ENCODE measurements around the gene SLC44A5.

The SLC44A5 gene

DNA sequence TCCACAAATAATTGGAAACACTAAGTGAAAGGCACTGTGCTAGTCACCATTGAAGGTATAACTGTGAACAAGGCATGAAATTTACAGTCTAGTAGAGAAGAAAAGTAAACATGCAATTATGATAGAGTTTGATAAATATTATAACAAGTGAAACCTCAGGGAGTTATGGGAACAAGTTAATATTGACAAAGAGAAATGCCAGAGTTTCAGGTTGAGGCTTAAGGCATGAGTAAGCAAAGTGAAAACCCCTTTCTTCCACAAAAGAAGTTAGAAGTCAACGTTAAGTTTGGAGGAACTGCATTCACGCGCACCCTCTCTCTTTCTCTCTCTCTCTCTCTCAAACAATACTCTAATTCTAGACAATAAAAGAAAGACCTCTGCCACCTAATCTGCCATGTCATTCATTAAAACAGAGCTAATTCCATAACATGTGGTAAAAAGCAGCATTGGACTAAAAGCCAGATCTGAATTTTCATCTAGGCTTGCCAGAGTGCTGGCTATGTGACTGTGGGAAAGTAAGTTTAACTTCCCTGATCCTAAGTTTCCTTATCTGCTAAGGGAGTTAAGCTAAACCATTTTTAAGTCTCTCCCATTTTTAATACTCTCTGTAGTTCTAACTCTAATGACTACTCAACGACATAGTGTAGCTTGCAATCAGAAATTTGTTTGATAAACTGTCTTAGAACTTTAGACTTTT is 22.0 kb downstream of the SLC44A5 start:
- no peak for DNase-seq (ENCODE audit: low read depth)
- H3K4me3 ChIP-seq (ENCODE audit: low read length) = no peak overlapping the region
- TF ChIP-seq, protein P1, sequence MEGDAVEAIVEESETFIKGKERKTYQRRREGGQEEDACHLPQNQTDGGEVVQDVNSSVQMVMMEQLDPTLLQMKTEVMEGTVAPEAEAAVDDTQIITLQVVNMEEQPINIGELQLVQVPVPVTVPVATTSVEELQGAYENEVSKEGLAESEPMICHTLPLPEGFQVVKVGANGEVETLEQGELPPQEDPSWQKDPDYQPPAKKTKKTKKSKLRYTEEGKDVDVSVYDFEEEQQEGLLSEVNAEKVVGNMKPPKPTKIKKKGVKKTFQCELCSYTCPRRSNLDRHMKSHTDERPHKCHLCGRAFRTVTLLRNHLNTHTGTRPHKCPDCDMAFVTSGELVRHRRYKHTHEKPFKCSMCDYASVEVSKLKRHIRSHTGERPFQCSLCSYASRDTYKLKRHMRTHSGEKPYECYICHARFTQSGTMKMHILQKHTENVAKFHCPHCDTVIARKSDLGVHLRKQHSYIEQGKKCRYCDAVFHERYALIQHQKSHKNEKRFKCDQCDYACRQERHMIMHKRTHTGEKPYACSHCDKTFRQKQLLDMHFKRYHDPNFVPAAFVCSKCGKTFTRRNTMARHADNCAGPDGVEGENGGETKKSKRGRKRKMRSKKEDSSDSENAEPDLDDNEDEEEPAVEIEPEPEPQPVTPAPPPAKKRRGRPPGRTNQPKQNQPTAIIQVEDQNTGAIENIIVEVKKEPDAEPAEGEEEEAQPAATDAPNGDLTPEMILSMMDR (IDR thresholded peaks at IDR 0.05; ENCODE audit: insufficient read depth, low read depth, low read length, missing control alignments) = no peak

DNA sequence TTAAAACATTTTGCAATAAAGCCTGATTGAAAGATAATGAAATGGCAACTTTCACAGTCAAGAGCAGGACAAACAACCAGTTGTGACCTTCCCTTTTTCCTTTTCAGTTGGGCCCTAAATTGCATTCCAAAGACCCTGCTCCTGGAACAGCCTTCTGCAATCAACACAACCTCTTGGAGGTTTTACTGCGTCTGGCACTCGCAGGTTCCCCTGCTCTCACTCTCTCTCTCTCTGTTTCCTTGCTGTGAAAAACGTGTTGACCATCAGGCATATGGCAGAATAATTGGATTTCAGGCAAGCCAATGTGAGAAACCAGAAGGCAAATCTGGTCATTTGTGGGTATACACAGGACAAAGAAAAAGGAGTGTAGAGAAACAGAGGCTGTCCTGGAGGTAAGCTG is 23.2 kb downstream of the SLC44A5 start:
- TF ChIP-seq, protein P1 (IDR thresholded peaks at IDR 0.05; ENCODE audit: insufficient read depth, low read depth, low read length, missing control alignments) = no peak
- no peak for DNase-seq (ENCODE audit: low read depth)
- H3K4me3 ChIP-seq (ENCODE audit: low read length) = no peak overlapping the region

DNA sequence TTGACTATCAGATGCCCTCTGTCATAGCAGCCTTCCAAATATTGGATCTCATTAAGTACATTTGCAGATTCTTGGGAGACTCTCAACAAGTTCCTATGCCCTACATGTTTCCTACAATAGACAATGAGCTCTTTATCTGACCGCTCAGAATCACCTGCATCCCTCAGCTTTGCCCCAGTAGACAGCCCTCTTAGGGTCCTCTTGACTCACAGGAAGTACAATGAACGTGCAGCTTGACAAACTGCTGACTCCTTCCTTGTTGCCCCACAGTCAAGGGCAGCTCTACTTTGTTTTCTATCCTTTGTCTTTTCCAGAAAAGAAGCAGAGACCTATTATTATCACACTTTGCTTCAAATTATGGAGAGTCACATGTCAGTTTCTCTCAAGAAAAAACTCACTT is 27.6 kb downstream of the SLC44A5 start:
- no peak overlapping the region for H3K4me3 ChIP-seq (ENCODE audit: low read length)
- no peak for DNase-seq (ENCODE audit: low read depth)
- TF ChIP-seq, protein P1 (IDR thresholded peaks at IDR 0.05; ENCODE audit: insufficient read depth, low read depth, low read length, missing control alignments) = no peak

DNA sequence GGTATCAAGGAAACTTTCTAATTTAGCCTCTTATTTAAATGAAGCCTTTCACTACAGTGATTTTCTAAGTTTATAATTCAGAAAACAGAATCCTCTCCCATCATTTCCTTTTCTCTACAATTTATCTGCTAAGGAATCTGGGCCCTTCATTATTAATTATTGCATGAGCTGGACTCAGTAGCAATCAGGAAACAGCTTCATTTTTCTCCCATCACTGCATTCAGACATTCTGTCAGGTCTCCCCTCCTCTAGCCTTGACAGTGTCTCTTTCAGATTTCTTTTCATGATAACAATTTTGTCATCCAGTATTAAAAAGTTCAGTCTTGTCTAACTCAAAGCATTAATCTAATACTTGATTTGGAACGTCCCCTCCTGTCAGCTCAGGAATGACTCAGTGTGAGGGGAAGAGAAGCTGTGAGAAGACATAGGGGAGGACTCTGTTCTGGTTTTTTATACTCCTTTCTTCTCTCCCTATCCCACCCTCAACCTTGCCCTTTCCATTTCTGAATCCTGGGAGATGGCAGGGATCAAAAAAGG is 28.1 kb downstream of the SLC44A5 start:
- TF ChIP-seq, protein P1 (IDR thresholded peaks at IDR 0.05; ENCODE audit: insufficient read depth, low read depth, low read length, missing control alignments) = no peak
- DNase-seq (ENCODE audit: low read depth) = no peak
- H3K4me3 ChIP-seq (ENCODE audit: low read length) = no peak overlapping the region

DNA sequence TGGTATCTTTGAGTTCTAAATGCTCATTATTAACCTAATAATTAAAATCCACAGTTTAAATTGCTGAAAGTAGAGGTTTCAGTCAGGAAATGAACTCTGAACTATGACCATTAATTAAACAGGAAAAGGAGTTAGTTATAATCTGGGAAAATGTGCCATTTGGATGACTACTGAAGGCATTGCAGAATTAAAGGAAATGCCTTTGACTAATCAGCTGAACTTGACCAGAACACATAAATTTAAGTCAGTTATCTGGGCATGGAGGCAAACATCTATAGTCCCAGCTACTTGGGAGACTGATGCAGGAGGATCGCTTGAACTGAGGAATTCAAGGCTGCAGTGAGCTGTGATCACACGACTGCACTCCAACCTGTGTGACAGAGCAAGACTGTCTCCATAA is 31.9 kb downstream of the SLC44A5 start:
- TF ChIP-seq, protein P1 (IDR thresholded peaks at IDR 0.05; ENCODE audit: insufficient read depth, low read depth, low read length, missing control alignments) = no peak
- H3K4me3 ChIP-seq (ENCODE audit: low read length) = no peak overlapping the region
- no peak for DNase-seq (ENCODE audit: low read depth)

DNA sequence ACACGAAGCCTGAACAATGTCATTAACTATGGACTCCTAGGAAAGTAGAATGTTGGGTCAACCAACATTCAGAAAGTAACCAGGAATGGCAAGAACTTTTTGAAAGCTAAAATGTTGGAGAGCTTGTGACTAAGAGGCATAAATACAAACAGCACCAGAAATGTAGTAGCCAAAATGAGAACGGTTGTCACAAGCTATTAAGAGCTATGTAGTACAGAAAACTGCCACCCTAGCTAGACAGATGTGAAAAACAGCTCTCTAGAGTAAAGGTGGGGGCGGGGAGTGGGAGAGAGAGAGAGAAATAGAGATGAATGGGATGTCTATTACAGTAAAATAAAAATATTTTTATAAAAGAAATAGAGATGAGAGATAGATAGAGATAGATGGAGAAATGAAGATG is 35.1 kb downstream of the SLC44A5 start:
- no peak overlapping the region for H3K4me3 ChIP-seq (ENCODE audit: low read length)
- DNase-seq (ENCODE audit: low read depth) = no peak
- TF ChIP-seq, protein P1 (IDR thresholded peaks at IDR 0.05; ENCODE audit: insufficient read depth, low read depth, low read length, missing control alignments) = no peak

DNA sequence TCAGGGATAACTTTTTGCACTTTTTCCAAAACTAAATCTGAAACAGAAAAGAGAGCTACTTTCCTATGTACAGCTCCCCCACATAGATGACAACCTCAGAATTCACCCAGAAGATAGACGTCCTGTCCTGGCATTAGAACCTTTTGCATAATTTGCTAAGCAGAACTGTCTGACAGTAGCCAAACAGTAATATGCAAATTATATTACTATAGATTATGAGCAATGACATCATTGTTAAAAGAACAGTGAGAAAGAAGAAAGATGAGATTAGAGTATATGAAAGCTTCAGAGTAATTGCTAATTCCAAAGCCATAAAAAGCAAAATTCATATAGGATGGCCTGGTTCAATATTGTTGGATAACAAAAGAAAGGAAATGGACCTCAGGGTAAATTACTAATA is 43.7 kb downstream of the SLC44A5 start:
- H3K4me3 ChIP-seq (ENCODE audit: low read length) = no peak overlapping the region
- no peak for DNase-seq (ENCODE audit: low read depth)
- TF ChIP-seq, protein P1 (IDR thresholded peaks at IDR 0.05; ENCODE audit: insufficient read depth, low read depth, low read length, missing control alignments) = no peak

Data from epithelial cell of esophagus (primary cell).